Activated T-cell treated with anti-CD3 and anti-CD28 coated beads for 1 hour (primary cell): ENCODE measurements around the gene MRPL18.

Experiments
- DNase-seq: peaks from one replicate; pipeline ENCODE4 v3.0.0-alpha.2; 2020; ENCODE audit warnings: low read depth

MRPL18 gene

DNA sequence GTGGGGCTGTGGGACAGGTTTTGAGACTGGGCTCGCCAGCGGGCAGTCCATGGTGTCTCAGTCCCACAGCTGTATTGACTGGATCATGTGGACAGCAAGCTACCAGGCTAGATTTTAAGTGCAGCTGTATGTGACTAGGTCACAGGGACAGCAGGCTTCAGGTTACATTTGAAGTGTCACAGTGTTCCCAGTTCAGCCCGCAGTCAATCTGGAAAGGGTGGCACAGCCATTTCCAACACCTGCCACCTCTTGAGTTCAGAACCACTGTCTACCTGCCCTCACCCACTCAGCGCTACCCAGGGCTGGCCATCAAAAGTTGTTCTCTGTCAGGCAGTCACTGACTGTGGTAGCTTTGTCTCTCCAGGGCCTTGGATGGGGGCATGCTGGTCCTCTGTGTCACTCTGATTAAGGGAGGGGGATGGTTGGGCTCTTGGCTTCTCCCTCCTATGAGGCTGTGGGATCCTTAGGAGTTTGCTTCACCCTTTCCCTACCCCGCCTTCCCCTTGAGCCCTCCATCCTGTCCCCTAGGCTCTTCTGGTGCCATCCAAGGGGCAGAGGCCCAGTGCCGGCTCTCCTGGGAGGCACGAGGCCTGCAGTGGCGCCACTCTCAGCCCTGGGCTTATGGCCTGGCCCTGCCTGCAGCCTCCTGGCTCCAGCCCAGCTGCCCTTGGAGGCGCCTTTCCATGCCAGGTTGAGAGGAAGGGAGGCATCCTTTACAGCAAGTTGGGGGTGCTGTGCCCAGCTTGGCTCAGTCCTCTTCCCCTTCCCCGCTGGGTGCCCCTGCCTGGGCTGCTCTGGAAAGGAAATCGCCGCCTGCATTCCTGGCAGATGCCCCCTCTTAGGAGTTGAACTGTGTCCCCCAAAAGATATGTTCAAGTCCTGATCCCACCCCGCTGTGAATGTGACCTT is 54.7 kb downstream of the MRPL18 start:
- DNase-seq: no peak
